Fibroblast of villous mesenchyme (primary cell): ENCODE data around the gene RBM34. TPM values are rescaled to one million over a fixed set of nuclear protein-coding genes. Genes with fewer than 3 reads are reported as not detected.

Source experiments
- DNase-seq: peaks from one replicate; pipeline ENCODE4 v3.0.0-alpha.2; 2010; ENCODE audit warnings: low read depth
- H3K4me3 ChIP-seq: 2 replicates; pipeline ENCODE4 v1.5.1; 2011; ENCODE audit warnings: low read depth, mild to moderate bottlenecking, low read length
- total RNA-seq: library from RNA; depleted of rRNA; stranded (reverse); fragments of >200 nt; gene quantifications from 2 replicates; pipeline ENCODE4 v1.2.3, GENCODE V29; 2012
- TF ChIP-seq, protein P1 (sequence below): IDR thresholded peaks from 2 replicates; pipeline ENCODE4 v1.5.1; 2012; ENCODE audit warnings: low read depth, mild to moderate bottlenecking, low read length; ENCODE audit not compliant: insufficient read depth

Gene RBM34
- total RNA-seq, 1 donor = 61.7 TPM

DNA sequence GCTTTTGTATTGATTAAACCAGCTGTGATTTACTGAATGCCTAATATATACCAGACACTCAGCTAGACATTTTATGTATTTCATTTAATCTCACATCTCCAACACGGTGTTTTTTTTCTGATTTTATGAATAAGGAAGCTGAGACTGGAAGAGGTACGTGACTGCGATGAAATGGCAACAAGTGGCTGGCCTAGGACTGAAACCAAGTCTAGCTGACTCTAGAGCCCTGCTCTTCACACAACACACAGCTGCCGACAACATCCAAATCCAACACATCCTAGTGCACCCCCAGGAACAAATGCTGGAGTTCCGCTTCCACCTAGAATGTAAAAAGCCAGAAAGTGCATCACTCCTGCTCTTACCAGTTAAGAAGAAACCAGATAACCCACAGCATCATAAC lies 21.7 kb downstream of the RBM34 start:
- H3K4me3 ChIP-seq = no peak overlapping the region
- TF ChIP-seq, protein P1, sequence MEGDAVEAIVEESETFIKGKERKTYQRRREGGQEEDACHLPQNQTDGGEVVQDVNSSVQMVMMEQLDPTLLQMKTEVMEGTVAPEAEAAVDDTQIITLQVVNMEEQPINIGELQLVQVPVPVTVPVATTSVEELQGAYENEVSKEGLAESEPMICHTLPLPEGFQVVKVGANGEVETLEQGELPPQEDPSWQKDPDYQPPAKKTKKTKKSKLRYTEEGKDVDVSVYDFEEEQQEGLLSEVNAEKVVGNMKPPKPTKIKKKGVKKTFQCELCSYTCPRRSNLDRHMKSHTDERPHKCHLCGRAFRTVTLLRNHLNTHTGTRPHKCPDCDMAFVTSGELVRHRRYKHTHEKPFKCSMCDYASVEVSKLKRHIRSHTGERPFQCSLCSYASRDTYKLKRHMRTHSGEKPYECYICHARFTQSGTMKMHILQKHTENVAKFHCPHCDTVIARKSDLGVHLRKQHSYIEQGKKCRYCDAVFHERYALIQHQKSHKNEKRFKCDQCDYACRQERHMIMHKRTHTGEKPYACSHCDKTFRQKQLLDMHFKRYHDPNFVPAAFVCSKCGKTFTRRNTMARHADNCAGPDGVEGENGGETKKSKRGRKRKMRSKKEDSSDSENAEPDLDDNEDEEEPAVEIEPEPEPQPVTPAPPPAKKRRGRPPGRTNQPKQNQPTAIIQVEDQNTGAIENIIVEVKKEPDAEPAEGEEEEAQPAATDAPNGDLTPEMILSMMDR = no peak
- no peak for DNase-seq

DNA sequence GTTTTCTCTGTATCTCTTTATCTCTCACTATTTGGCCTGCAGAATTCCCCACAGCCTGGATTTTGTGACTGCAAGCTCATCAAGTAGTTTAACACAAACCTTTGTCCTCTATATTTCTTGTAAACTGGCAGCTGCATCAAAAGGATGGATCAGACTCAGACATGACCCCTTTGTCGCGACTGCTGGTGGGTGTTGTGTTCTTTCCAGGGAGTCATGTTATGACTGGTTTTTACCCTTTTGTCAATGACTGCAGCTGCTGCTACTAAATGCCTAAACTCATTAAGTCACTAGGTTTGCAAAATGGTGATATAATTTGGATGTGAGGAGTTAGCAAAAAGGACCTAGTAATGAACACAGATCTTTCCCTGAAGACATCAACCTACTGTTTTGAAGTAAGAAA lies 22.2 kb downstream of the RBM34 start:
- TF ChIP-seq, protein P1 = no peak
- no peak overlapping the region for H3K4me3 ChIP-seq
- no peak for DNase-seq

DNA sequence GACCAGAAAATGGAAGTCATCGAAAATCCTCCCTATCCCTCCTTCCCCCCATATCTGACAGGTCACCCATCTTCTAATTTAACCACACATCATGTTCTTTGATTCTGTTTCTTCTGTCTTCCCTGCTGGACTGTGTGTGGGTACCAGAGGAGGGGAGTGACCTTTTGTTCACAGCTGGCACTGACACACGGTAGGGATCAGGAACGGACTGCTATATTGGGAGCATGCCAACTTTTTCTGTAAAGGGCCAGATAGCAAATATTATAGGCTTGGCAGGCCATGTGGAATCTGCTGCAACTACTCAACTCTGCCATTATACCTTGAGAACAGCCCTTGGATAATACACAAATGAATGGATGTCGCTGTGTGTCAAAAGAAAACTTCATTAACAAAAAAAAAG lies 24.9 kb downstream of the RBM34 start:
- no peak for DNase-seq
- TF ChIP-seq, protein P1 = no peak

DNA sequence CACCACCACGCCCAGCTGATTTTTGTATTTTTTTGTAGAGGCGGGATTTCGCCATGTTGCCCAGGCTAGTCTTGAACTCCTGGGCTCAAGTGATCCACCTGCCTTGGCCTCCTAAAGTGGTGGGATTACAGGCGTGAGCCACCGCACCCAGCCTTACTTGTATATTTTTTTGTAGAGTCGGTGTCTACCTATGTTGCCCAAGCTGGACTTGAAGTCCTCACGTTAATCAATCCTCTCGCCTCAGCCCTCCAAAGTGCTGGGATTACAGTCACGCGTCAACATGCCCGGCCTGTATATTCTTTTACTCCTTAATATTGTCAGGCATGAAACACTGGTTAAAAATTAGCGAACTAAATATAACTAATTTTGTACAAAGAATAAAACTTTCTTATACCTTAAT lies 26.9 kb downstream of the RBM34 start:
- TF ChIP-seq, protein P1 = no peak
- no peak overlapping the region for H3K4me3 ChIP-seq
- DNase-seq = no peak

More for the DNA sequence above, 24.9 kb downstream of the RBM34 start:
- no peak overlapping the region for H3K4me3 ChIP-seq

DNA sequence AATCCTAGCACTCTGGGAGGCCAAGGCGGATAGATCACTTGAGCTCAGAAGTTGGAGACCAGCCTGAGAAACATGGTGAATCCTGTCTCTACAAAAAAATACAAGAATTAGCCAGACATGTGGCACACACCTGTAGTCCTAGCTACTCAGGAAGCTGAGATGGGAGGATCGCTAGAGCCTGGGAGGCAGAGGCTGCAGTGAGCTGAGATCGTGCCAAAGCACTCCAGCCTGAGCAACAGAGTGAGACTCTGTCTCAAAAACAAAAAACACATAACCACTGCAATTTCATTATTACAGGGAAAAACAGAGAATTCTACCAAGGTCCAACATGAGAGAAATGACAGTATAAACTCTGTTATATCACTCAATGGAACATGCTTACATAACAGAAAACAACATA lies 28.0 kb downstream of the RBM34 start:
- TF ChIP-seq, protein P1 = no peak
- H3K4me3 ChIP-seq = no peak overlapping the region
- no peak for DNase-seq

DNA sequence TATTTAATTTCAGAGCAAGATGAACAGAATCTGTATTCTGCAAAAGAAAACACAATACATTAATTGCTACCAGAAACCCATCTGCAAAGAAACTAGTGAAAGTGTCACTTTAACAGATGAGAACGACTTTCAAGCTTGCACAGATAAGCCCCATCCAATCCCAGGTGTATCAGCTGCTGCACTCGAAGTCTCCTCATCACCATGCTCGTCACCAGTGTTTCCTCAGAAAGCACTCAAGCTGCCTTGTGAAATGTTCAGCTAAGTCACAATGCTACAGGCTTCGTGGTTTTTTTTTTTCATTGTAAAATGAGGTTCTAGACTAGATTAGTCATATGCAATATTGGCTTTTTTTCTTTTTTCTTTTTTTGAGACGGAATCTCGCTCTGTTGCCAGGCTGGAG lies 29.1 kb downstream of the RBM34 start:
- DNase-seq = no peak
- TF ChIP-seq, protein P1 = no peak

DNA sequence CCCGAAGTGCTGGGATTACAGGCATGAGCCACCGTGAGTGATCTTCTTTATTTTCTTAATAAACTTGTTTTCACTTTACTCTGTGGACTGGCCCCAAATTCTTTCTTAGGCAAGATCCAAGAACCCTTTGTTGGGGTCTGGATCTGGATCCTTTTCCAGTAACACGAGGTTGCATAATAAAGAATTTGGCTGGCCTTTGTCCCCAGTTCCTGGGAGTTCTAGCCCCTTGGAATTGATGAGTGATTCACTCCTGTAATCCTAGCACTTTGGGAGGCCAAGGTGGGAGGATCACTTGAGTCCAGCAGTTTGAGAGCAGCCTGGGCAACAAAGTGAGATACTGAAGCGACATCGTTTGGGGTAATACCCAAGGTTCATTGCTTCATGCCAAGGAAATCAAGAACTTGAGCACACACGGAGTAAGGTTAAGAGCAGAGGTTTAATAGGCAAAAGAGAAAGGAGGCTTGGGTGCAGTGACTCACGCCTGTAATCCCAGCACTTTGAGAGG lies 30.2 kb downstream of the RBM34 start:
- no peak for DNase-seq
- TF ChIP-seq, protein P1 = no peak

More for the DNA sequence above, 29.1 kb downstream of the RBM34 start:
- no peak overlapping the region for H3K4me3 ChIP-seq

More for the DNA sequence above, 30.2 kb downstream of the RBM34 start:
- H3K4me3 ChIP-seq = no peak overlapping the region
